Parathyroid adenoma (tissue), 2 donors: ENCODE data around the gene PIR.

Experiments used
- H2AFZ ChIP-seq: fragments of 300-600 bp; sonication (generic); one replicate; pipeline ENCODE4 v1.7.0; 2017; ENCODE audit warnings: antibody characterized with exemption, mild to moderate bottlenecking
- H3K27ac ChIP-seq: fragments of 300-600 bp; sonication (generic); one replicate; pipeline ENCODE4 v1.7.0; 2017
- H3K27me3 ChIP-seq: fragments of 300-600 bp; sonication (generic); one replicate; pipeline ENCODE4 v1.7.0; 2017; ENCODE audit warnings: low read length; ENCODE audit not compliant: control insufficient read depth, insufficient read depth
- H3K36me3 ChIP-seq: fragments of 300-600 bp; sonication (generic); one replicate; pipeline ENCODE4 v1.7.0; 2017; ENCODE audit warnings: low read length; ENCODE audit not compliant: control insufficient read depth, insufficient read depth
- H3K4me1 ChIP-seq: fragments of 300-600 bp; sonication (generic); one replicate; pipeline ENCODE4 v1.7.0; 2017; ENCODE audit warnings: control low read depth
- H3K4me2 ChIP-seq: fragments of 300-600 bp; sonication (generic); one replicate; pipeline ENCODE4 v1.7.0; 2017; ENCODE audit warnings: low read length
- H3K4me3 ChIP-seq: fragments of 300-600 bp; sonication (generic); one replicate; pipeline ENCODE4 v1.7.0; 2017; ENCODE audit warnings: low read depth, low read length
- H3K79me2 ChIP-seq: fragments of 300-600 bp; sonication (generic); one replicate; pipeline ENCODE4 v1.7.0; 2017; ENCODE audit warnings: control low read depth
- H3K9ac ChIP-seq: fragments of 300-600 bp; sonication (generic); one replicate; pipeline ENCODE4 v1.7.0; 2017; ENCODE audit warnings: mild to moderate bottlenecking
- H3K9me3 ChIP-seq: fragments of 300-600 bp; sonication (generic); one replicate; pipeline ENCODE4 v1.7.0; 2017; ENCODE audit warnings: low read length; ENCODE audit not compliant: control insufficient read depth
- TF ChIP-seq, protein P1 (sequence below): fragments of 300-600 bp; sonication (generic); IDR thresholded peaks from one replicate; pipeline ENCODE4 v1.7.0; 2017; ENCODE audit warnings: antibody characterized with exemption, mild to moderate bottlenecking
- donor health status: primary hyperparathyroidism.

The PIR gene

DNA sequence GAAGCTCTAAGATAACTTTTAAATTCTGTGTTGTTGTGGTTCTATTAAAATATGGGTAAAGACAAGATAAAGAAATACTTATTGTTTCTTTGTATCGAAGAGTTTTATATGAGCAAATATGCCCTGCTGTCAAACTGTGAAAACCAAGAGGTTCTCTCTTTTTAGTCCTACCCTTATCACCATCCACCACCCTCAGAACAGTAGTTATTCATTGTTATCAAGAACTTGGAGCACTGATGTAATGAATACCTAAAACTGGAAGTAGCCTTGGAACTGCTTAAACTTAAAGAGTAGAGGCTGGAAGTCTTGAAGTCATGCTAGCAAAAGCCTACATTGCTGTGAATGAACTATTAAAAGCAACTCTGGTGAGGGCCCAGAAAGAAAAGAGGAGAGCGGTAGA is 9.2 kb downstream of the PIR start:
- Histone ChIP-seq H3K79me2 (no peaks in the 10 kb centered on the region), H3K36me3 (no peaks in the 10 kb centered on the region), H3K4me2 (no peak overlapping the region), H3K4me1 (no peaks in the 10 kb centered on the region), H2AFZ (no peak overlapping the region), H3K4me3 (no peak overlapping the region), H3K27ac (no peak overlapping the region), H3K9me3 (no peaks in the 10 kb centered on the region), H3K9ac (no peak overlapping the region), H3K27me3 (no peaks in the 10 kb centered on the region)
- TF ChIP-seq, protein P1, sequence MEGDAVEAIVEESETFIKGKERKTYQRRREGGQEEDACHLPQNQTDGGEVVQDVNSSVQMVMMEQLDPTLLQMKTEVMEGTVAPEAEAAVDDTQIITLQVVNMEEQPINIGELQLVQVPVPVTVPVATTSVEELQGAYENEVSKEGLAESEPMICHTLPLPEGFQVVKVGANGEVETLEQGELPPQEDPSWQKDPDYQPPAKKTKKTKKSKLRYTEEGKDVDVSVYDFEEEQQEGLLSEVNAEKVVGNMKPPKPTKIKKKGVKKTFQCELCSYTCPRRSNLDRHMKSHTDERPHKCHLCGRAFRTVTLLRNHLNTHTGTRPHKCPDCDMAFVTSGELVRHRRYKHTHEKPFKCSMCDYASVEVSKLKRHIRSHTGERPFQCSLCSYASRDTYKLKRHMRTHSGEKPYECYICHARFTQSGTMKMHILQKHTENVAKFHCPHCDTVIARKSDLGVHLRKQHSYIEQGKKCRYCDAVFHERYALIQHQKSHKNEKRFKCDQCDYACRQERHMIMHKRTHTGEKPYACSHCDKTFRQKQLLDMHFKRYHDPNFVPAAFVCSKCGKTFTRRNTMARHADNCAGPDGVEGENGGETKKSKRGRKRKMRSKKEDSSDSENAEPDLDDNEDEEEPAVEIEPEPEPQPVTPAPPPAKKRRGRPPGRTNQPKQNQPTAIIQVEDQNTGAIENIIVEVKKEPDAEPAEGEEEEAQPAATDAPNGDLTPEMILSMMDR, result no peak

GRCh38 chrX:15475486-15475885 is 17.6 kb downstream of the PIR start:
- Histone ChIP-seq H3K36me3 (no peaks in the 10 kb centered on the region), H3K27ac (no peak overlapping the region), H3K9me3 (no peaks in the 10 kb centered on the region), H3K79me2 (no peaks in the 10 kb centered on the region), H2AFZ (no peak overlapping the region), H3K9ac (no peak overlapping the region), H3K27me3 (no peaks in the 10 kb centered on the region), H3K4me2 (no peak overlapping the region), H3K4me1 (no peaks in the 10 kb centered on the region), H3K4me3 (no peak overlapping the region)
- TF ChIP-seq, protein P1, result no peak

DNA sequence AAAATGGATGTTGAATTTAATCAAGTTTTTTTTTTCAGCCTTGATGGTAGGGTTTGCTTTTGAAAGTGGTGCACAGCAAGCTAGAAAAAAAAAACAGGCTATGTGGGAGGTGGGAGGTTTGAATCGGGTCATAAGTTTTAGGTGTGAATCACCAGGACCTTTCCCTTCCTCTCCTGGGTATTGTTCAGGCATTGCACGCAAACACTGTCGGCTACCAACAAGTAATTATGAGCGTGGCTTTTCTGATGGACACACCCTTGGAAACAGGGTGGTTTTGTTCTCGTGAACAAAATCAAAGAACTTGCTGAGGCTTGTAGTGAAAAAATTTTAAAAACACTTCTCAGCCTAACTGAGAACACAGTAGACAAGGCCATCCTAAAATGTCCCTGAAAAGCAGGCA is 18.1 kb downstream of the PIR start:
- Histone ChIP-seq H3K79me2 (no peaks in the 10 kb centered on the region), H3K9me3 (no peaks in the 10 kb centered on the region), H3K4me2 (no peak overlapping the region), H3K27ac (no peak overlapping the region), H2AFZ (no peak overlapping the region), H3K27me3 (no peaks in the 10 kb centered on the region), H3K36me3 (no peaks in the 10 kb centered on the region), H3K4me3 (no peak overlapping the region), H3K9ac (no peak overlapping the region), H3K4me1 (no peaks in the 10 kb centered on the region)
- TF ChIP-seq, protein P1, result no peak

- H3K9me3 ChIP-seq, result no peaks in the 10 kb centered on the region
- H3K4me1 ChIP-seq, result no peaks in the 10 kb centered on the region
- no peaks in the 10 kb centered on the region for H3K79me2 ChIP-seq
- H3K4me2 ChIP-seq, result no peak overlapping the region
- no peak overlapping the region for H3K9ac ChIP-seq
- no peaks in the 10 kb centered on the region for H3K27me3 ChIP-seq
- no peak overlapping the region for H3K27ac ChIP-seq
- TF ChIP-seq, protein P1, result no peak
- H2AFZ ChIP-seq, result no peak overlapping the region
- H3K4me3 ChIP-seq, result no peak overlapping the region
- H3K36me3 ChIP-seq, result no peaks in the 10 kb centered on the region
Measured at GRCh38 chrX:15474028-15474427, 19.1 kb downstream of the PIR start.

DNA sequence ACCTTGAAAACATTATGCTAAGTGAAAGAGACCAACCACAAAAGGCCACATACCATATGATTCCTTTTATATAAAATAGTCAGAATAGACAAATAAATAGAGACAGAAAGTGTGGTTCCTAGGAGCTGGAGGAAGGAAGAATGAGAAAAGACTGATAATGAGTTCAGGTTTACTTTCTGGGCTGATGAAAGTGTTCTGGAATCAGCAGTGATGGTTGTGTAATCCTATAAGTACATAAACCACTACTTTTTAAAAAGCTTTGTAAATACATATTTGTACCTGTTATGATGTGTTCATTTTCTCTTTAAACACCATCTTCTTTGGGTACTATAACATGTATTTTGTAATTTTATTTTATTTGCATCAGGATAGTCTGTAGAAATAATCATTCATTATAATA is 20.6 kb downstream of the PIR start:
- H3K36me3 ChIP-seq, result no peaks in the 10 kb centered on the region
- no peak overlapping the region for H2AFZ ChIP-seq
- TF ChIP-seq, protein P1, result no peak
- H3K9ac ChIP-seq, result no peak overlapping the region
- no peak overlapping the region for H3K4me3 ChIP-seq
- H3K4me1 ChIP-seq, result no peaks in the 10 kb centered on the region
- no peak overlapping the region for H3K27ac ChIP-seq
- H3K9me3 ChIP-seq, result no peaks in the 10 kb centered on the region
- no peaks in the 10 kb centered on the region for H3K27me3 ChIP-seq
- H3K79me2 ChIP-seq, result no peaks in the 10 kb centered on the region
- H3K4me2 ChIP-seq, result no peak overlapping the region
